GM23248 (cell line): ENCODE results near the gene PDE4C.

Source experiments
- EZH2 ChIP-seq: fragments of 200-600 bp; sonication (generic); IDR thresholded peaks from 2 replicates; pipeline ENCODE4 v1.6.1; 2018; ENCODE audit warnings: antibody characterized with exemption, mild to moderate bottlenecking; ENCODE audit not compliant: insufficient read depth, poor library complexity, severe bottlenecking
- EZH2phosphoT487 ChIP-seq: fragments of 200-600 bp; sonication (generic); IDR thresholded peaks from 2 replicates; pipeline ENCODE4 v1.6.1; 2018; ENCODE audit warnings: antibody characterized with exemption, moderate library complexity, mild to moderate bottlenecking, low read depth; ENCODE audit not compliant: insufficient read depth

GRCh38 chr19:18252370-18252717 lies 26.1 kb upstream of the PDE4C start:
- TF ChIP-seq EZH2 (no peak), EZH2phosphoT487 (no peak)
